DND-41 (cell line): ENCODE results near the gene RNF14.
"Not testable (repeated sequence)": the region's sequence is repeated elsewhere in the genome, so short reads cannot be mapped to it uniquely, and the experiment has no call there.

ENCODE experiments used
- ATAC-seq: fragments of 200-7000 bp; cut with Tn5 transposase; 3 replicates; pipeline ENCODE4 v1.9.1; 2021; ENCODE audit warnings: low read depth; ENCODE audit not compliant: insufficient read depth
- DNase-seq: peaks from one replicate; pipeline ENCODE4 v3.0.0-alpha.2; 2020
- H2AFZ ChIP-seq: 2 replicates; pipeline ENCODE4 v1.6.0; 2012; ENCODE audit warnings: low read depth, low read length
- H3K27ac ChIP-seq: 2 replicates; pipeline ENCODE4 v1.5.1; 2012; ENCODE audit warnings: low read length, inconsistent platforms
- H3K27me3 ChIP-seq: fragments of 200-600 bp; sonication (generic); 2 replicates; pipeline ENCODE4 v1.6.0; 2012; ENCODE audit warnings: low read length, mild to moderate bottlenecking, inconsistent platforms; ENCODE audit not compliant: insufficient read depth, poor library complexity
- H3K36me3 ChIP-seq: 2 replicates; pipeline ENCODE4 v1.5.1; 2012; ENCODE audit warnings: low read length, inconsistent platforms; ENCODE audit not compliant: insufficient read depth
- H3K4me1 ChIP-seq: 2 replicates; pipeline ENCODE4 v1.5.1; 2012; ENCODE audit warnings: mild to moderate bottlenecking, low read length; ENCODE audit not compliant: insufficient read depth
- H3K4me2 ChIP-seq: 2 replicates; pipeline ENCODE4 v1.6.0; 2012; ENCODE audit warnings: mild to moderate bottlenecking, moderate library complexity, low read length, inconsistent platforms; ENCODE audit not compliant: insufficient read depth
- H3K4me3 ChIP-seq, 2 experiments: fragments of 200-600 bp in 1 of 2; shearing (Covaris generic) in 1 of 2; 2 replicates each; pipeline ENCODE4 v1.5.1; 2012 to 2016; ENCODE audit warnings: inconsistent platforms in 2 of 2, low read length in 2 of 2, mild to moderate bottlenecking in 2 of 2, low read depth in 1 of 2, moderate library complexity in 1 of 2
- H3K79me2 ChIP-seq: 2 replicates; pipeline ENCODE4 v1.6.0; 2012; ENCODE audit warnings: low read length, inconsistent platforms; ENCODE audit not compliant: insufficient read depth
- H3K9ac ChIP-seq: 2 replicates; pipeline ENCODE4 v1.6.0; 2012; ENCODE audit warnings: low read depth, mild to moderate bottlenecking, inconsistent platforms, low read length, moderate library complexity
- H3K9me3 ChIP-seq: 2 replicates; pipeline ENCODE4 v1.5.1; 2012; ENCODE audit warnings: low read length, moderate library complexity, mild to moderate bottlenecking, inconsistent platforms; ENCODE audit not compliant: insufficient read depth, severe bottlenecking
- H4K20me1 ChIP-seq: 2 replicates; pipeline ENCODE4 v1.6.0; 2012; ENCODE audit warnings: low read length; ENCODE audit not compliant: insufficient read depth
- EZH2 ChIP-seq: IDR thresholded peaks from 3 replicates; pipeline ENCODE4 v1.6.1; 2012; ENCODE audit warnings: borderline replicate concordance, low read depth, mild to moderate bottlenecking, moderate library complexity, low read length, inconsistent platforms; ENCODE audit not compliant: severe bottlenecking
- TF ChIP-seq, protein P1 (sequence below): IDR thresholded peaks from 2 replicates; pipeline ENCODE4 v1.5.1; 2012; ENCODE audit warnings: borderline replicate concordance, low read length, moderate library complexity, mild to moderate bottlenecking; ENCODE audit not compliant: poor library complexity, severe bottlenecking; ENCODE audit errors: extremely low read depth

The RNF14 gene

DNA sequence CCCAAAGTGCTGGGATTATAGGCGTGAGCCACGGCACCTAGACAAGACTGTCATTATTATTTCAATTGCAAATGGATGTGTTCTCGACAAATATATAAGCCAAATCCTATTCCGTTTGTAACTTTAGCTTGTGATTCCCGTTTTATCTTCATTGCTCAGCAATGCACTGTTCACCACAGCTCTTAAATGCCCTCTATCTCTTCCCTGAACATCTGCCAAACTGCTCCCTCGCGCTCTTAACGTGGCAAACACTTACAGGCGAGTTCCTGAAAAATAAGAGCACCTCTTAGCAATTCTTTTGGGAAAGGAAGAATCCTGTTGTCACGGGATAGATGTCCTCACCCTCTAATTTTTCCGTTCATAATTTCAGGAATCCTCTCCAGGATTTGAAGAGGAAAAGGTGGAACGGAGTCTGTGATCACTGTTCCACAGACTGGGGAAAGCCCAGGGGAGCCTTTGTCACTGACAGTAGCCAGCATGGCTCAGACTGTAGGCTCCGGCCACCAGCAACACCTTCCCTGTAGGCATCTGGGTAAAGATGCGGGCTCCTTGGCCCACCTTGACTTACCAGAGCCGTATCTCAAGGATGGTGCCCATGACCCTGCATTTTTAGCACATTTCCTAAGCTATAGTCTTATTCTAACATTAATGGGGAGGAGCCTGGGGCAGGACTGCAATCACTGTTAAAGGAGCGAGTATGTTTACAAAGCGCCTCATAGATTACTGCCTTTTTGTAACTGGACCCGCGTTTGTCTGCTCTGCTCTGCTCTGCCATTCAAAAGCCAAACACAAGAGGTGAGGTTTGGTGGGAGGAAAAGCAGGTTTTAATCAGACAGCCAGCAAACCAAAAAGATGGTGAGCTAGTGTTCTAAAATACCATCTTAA lies 64.1 kb downstream of the RNF14 start:
- Histone ChIP-seq H3K27ac (no peak overlapping the region), H3K36me3 (no peaks in the 10 kb centered on the region), H4K20me1 (no peaks in the 10 kb centered on the region), H3K9ac (no peak overlapping the region), H3K4me2 (no peak overlapping the region), H3K79me2 (no peaks in the 10 kb centered on the region), H3K4me1 (no peaks in the 10 kb centered on the region), H3K4me3 (no peak overlapping the region), H3K9me3 (no peaks in the 10 kb centered on the region), H3K27me3 (no peaks in the 10 kb centered on the region), H2AFZ (no peak overlapping the region)
- ATAC-seq (no peak), DNase-seq (no peak)
- no peak for TF ChIP-seq EZH2
- TF ChIP-seq, protein P1, sequence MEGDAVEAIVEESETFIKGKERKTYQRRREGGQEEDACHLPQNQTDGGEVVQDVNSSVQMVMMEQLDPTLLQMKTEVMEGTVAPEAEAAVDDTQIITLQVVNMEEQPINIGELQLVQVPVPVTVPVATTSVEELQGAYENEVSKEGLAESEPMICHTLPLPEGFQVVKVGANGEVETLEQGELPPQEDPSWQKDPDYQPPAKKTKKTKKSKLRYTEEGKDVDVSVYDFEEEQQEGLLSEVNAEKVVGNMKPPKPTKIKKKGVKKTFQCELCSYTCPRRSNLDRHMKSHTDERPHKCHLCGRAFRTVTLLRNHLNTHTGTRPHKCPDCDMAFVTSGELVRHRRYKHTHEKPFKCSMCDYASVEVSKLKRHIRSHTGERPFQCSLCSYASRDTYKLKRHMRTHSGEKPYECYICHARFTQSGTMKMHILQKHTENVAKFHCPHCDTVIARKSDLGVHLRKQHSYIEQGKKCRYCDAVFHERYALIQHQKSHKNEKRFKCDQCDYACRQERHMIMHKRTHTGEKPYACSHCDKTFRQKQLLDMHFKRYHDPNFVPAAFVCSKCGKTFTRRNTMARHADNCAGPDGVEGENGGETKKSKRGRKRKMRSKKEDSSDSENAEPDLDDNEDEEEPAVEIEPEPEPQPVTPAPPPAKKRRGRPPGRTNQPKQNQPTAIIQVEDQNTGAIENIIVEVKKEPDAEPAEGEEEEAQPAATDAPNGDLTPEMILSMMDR: no peak

DNA sequence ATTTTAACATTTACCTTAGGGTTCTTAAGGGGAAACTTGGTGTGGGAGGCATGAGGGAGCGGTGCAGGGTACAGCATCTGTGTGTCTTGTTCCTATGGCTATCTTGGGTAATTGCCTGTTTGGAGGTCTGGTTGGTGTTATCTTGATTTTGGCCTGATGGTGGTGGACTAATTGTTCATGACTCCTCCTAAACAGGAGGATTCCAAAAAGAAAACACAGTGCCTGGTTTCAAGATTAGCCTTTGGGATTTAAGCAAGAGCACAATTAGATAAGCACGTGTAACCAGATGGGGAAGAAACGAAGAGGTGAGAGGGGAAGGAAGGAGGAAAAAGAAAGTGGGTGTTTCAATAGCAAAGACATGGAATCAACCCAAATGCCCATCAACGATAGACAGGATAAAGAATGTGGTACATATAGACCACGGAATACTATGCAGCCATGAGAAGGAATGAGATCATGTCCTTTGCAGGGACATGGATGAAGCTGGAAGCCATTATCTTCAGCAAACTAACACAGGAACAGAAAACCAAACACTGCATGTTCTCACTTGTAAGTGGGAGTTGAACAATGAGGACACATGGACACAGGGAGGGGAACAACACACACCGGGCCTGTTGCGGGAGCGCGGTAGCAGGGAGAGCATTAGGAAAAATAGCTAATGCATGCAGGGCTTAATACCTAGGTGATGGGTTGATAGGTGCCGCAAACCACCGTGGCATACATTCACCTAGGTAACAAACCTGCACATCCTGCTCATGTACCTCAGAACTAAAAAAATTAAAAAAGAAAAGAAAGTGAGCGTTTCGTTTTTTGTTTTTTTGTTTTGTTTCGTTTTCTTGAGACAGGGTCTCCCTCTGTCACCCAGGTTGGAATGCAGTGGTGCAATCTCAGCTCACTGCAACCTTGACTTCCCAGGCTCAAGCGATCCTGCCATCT lies 65.0 kb downstream of the RNF14 start:
- H3K4me3 ChIP-seq, H3K9me3 ChIP-seq, H3K79me2 ChIP-seq, ATAC-seq, H4K20me1 ChIP-seq, H3K27me3 ChIP-seq, H3K27ac ChIP-seq, H3K4me2 ChIP-seq, DNase-seq, H2AFZ ChIP-seq, H3K36me3 ChIP-seq, H3K9ac ChIP-seq, H3K4me1 ChIP-seq: not testable (repeated sequence)

DNA sequence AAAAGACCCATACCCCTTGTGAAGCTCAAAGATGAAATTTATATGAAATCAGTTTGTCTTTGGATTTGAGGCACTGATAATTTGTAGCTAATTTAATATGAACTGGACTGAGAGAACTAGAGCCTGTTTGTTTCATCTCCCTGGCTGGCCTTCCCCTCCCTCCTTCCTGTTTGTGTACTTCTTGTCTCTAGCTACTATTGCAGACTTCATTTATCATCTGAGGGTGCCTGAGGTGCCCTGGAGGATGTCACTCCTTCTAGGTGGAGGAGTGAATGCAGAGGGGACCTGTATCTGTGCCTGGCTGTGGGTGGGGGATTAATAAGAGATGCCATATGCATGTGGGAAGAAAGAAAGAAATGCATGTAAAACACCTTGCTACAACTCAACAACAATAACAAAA lies 66.1 kb downstream of the RNF14 start:
- H3K9me3 ChIP-seq: no peaks in the 10 kb centered on the region
- ATAC-seq (no peak), DNase-seq (no peak)
- H3K4me1 ChIP-seq: no peaks in the 10 kb centered on the region
- H3K27ac ChIP-seq: no peak overlapping the region
- H3K9ac ChIP-seq: no peak overlapping the region
- no peaks in the 10 kb centered on the region for H3K27me3 ChIP-seq
- no peak overlapping the region for H2AFZ ChIP-seq
- no peaks in the 10 kb centered on the region for H4K20me1 ChIP-seq
- no peaks in the 10 kb centered on the region for H3K79me2 ChIP-seq
- TF ChIP-seq, protein P1: no peak
- no peak for TF ChIP-seq EZH2
- no peak overlapping the region for H3K4me2 ChIP-seq
- H3K36me3 ChIP-seq: no peaks in the 10 kb centered on the region
- H3K4me3 ChIP-seq: no peak overlapping the region

DNA sequence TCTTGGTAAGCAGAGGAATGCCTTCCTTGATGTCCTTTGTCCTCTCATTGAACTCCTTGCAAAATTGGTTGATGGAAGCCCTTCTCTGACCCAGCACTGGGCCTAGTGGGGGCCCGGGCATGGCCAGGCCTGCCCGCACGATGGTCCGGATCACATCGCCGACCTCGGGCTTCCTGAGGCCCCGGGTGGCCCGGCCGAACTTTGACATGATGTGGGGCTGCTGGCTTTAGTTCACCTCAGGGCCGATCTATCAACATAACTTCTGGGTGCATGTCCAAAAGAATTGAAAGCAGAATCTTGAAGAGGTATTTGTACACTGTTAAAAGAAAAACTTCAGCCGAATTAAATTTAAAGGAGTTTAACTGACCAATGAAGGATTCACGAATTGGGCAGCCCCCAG lies 68.0 kb downstream of the RNF14 start:
- H3K9ac ChIP-seq: no peak overlapping the region
- no peak overlapping the region for H3K4me3 ChIP-seq
- H2AFZ ChIP-seq: no peak overlapping the region
- no peaks in the 10 kb centered on the region for H3K79me2 ChIP-seq
- H3K27me3 ChIP-seq: no peaks in the 10 kb centered on the region
- no peaks in the 10 kb centered on the region for H4K20me1 ChIP-seq
- ATAC-seq: no peak
- no peaks in the 10 kb centered on the region for H3K9me3 ChIP-seq
- no peaks in the 10 kb centered on the region for H3K4me1 ChIP-seq
- DNase-seq: no peak
- H3K36me3 ChIP-seq: no peaks in the 10 kb centered on the region
- no peak overlapping the region for H3K4me2 ChIP-seq
- no peak overlapping the region for H3K27ac ChIP-seq
- TF ChIP-seq, protein P1: no peak
- TF ChIP-seq EZH2: no peak

DNA sequence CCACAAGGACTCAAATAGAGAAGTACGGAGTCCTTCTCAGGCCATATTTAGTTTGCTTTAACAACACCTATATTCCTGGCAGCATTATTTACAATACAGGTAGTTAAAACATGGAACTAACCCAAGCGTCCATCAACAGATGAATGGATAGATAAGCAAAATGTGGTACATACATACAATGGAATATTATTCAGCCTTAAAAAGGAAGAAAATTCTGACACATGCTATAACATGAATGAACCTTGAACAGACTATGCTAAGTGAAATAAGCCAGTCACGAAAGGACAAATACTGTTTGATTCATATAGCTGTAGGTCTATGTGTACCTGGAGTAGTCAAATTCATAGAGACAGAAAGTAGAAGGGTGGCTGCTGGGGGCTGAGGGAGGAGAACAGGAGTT lies 68.7 kb downstream of the RNF14 start:
- H3K79me2 ChIP-seq: not testable (repeated sequence)

More for the DNA sequence above, 68.7 kb downstream of the RNF14 start:
- not testable (repeated sequence) for DNase-seq, H3K4me2 ChIP-seq, H3K27ac ChIP-seq, H3K9me3 ChIP-seq, H3K4me1 ChIP-seq, H3K27me3 ChIP-seq, H4K20me1 ChIP-seq, H2AFZ ChIP-seq, ATAC-seq, H3K36me3 ChIP-seq, H3K4me3 ChIP-seq, H3K9ac ChIP-seq
